GM21515 (cell line): Measurements from ENCODE around the gene ULK1.

ENCODE experiments used
- ATAC-seq: cut with Tn5 transposase; IDR thresholded peaks from one replicate; pipeline ENCODE4 v1.9.1; 2021; ENCODE audit not compliant: unreplicated experiment

ULK1 gene

DNA sequence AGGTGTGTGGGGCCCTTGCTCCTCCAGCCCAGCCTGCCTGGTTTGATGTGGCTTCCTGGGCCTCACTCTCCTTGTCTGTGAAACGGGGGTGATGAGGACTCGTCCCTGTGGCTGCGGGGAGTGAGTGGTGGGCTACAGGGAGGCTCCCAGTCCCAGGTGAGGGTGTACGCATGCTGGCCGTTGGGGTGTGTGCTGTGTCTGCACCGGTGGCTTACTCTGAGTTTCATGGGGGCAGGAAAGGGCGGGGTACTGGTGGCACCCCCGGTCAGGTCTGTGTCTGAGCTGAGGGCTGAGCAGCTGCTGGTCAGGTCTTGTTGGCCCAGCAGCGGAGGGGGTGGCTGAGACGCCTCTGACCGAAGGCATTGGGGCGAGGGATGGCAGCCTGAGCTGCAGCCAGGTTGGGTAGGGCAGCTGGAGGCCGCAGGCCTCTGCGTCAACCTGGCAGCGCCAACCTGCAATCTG is 11.2 kb downstream of the ULK1 start:
- no peak for ATAC-seq

DNA sequence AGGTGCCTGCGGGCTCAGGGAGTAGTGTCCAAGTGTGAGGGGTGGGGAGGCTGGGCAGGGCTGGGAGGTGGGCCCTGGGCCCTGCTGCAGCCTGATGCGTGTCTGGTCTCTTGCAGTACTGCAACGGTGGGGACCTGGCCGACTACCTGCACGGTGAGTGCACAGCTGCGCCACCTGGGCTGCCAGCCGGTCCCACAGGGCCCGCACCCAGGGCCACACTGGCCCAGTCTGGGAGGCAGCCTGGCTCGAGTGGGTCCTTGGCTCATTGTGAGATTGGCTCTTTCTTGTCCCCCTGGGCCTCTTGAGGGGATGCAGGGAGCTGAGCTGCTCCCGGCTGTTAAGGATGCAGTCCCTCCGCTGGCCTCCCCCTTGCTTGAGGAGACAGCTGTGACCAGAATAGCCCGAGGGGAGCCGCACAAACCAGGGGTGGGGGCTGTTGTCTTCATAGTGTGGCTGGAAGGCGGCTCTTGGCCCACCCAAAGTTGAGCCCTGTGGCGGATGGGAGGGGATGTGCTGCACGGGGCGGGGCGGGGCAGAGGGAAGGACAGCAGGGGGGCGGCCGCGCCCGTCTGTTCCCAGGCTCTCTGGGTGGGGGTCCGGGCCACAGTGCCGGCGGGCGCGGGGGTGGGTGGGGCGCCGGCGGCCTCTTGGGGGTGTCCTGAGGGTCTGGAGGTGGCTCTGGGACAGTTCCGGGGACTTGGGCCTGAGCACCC is 13.1 kb downstream of the ULK1 start:
- no peak for ATAC-seq

DNA sequence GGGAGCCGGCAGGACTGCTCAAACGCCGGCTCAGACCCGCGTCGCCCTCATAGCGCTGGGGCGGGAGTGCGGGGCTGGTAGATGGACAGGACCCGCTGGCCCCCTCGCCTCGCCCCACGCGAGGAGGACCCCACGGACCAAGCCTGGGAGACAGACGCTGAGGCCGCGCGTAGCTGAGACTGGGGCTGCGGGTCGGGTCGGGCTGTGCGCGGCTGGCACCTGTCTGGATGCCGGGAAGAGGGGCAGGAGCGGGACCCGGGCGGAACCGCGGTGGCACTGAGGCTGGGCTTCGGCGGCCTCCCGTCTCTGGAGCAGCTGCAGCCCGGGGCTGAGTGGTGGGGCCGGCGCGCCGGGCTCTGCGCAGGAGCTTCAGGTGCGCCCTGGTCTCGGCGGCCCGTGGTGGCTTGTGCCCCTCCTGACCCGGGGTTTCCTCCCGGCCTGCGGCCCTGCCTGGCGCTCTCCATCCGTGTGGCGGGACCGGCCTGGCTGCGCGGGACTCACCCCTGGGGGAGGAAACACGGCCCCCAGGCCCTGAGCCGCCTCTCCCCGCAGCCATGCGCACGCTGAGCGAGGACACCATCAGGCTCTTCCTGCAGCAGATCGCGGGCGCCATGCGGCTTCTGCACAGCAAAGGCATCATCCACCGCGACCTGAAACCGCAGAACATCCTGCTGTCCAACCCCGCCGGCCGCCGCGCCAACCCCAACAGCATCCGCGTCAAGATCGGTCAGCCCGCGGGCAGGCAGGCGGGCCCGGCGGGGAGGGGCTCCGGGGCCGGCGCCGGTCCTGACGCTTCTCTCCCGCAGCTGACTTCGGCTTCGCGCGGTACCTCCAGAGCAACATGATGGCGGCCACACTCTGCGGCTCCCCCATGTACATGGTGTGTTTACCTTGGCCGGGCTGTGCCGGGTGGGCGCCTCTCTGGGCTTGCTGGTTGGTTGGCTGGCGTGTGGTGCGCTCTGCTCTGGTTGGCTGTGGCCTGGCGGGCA is 14.0 kb downstream of the ULK1 start:
- ATAC-seq = no peak

DNA sequence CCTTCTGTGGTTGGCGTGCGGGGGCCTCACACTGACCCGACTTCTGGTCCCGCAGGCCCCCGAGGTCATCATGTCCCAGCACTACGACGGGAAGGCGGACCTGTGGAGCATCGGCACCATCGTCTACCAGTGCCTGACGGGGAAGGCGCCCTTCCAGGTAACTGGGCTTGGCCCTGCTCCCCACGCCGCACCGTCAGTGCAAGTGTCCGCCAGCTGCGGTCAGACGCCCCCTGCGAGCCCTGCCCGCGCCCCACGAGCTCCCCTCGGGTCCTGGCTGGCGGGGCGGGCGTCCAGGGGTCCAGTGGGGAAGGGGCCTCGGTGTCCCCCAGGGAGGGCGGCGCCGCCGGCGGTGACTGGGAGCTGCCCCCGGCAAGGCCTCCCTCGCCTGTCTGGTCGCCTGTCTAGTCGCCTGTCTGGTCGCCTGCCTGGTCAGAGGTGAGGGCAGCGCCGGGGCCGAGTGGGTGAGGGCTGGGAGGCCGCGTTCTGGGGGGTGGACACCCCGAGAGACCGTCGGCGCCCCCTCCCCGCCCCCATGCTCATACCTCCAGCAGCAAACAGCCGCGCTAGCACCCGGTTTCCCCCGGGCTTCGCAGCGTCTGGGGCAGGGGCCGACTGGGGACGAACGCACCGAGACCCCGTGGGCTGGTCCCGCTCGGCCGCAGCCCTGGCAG is 14.8 kb downstream of the ULK1 start:
- no peak for ATAC-seq

DNA sequence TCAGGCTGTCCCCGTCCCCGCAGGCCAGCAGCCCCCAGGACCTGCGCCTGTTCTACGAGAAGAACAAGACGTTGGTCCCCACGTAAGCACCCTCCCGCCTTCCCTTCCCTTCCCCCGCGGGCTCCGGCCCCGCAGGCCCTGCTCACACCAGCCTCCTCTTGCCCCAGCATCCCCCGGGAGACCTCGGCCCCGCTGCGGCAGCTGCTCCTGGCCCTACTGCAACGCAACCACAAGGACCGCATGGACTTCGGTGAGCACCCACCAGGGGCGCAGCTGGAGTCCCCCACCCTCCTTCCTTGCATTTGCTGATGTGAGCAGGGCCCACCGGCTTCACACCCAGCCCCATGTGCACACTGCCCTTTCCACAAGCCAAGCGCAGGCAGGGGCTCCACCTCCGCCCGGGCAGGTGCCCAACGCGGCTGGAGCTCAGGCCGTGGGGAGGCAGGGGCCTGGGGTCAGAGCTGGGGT is 15.4 kb downstream of the ULK1 start:
- ATAC-seq = no peak

DNA sequence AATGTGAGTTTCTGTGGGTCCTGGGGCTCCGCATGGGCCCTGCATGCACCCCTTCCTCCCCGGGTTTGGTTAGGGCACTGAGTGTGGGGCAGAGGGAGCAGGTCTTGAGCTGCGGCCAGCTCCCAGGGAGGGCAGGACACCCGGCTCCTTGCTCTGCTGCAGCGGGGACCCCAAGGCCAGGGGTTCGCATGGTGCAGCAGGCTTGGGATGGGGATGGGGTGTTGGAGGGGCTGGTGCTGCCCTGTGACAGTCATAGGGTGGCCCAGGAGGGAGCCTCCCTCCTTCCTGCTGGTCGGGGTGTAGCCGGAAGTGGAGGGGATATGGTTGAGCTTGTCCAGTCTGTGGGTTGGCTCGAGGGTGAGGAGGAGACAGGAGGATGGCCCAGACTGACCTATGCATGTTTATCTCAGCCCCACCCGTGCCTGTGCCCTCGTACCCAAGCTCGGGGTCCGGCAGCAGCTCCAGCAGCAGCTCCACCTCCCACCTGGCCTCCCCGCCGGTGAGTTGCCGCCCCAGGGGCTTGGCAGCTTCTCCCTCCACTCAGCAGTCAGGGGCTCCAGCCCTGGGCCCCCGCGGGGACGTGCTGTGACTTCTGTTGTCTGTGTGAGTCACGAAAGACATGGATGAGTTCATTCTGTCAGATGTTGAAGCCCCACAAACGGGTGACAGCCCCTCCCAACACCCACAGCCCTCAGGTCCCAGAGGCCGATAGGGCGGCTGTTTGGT is 16.0 kb downstream of the ULK1 start:
- ATAC-seq = no peak

DNA sequence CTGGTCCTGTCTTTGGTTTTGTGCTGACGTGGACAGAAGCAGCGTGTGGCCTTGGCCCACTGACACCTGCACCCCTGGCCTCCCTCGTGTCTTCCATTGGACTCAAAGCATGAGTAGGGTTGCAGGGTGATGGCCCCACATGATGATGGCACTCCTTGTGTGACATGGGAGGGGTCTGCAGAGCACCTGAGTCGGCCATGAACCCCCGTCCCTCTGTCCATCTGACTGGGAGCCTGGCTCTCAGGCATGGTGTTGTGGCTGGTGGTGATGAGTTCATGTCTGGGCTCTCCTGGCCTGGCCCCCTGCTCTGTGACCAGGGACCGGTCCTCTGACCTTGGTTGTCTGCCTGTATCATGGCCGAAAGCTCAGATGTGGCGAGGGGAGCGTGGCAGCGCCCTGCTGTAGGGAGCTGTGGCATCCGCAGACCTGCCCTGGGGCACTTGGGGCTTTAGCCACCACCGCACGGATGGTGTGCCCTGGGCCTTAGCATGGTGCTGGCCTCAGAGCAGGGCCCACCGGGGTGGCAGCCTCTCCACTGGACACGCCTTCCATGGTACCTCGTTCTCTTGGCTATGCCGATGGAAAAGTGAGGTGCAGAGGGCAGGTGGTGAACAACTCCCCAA is 16.7 kb downstream of the ULK1 start:
- ATAC-seq = no peak

DNA sequence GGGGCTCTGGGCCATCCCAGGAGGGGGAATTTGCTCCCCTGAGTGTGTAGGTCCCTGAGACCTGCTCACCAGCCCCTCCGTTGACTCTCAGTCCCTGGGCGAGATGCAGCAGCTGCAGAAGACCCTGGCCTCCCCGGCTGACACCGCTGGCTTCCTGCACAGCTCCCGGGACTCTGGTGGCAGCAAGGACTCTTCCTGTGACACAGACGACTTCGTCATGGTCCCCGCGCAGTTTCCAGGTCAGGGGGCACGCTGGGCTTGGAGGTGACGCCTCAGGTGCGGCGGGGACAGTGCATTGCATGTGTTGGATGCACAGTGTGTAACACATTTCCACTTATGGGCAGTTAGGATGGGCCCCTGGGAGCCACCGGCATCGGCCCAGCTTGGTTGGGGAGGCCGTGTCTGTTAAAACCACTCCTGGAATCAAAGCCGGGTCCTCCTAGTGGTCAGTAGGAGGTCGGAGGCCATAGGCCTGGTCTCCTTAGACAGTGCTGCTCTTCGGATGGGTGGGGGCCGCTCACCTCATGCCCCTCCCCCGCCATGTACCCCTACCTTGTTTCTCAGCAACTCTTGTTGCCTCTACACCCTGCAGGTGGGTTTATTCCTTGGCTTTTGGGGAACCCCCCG is 17.5 kb downstream of the ULK1 start:
- ATAC-seq = no peak

DNA sequence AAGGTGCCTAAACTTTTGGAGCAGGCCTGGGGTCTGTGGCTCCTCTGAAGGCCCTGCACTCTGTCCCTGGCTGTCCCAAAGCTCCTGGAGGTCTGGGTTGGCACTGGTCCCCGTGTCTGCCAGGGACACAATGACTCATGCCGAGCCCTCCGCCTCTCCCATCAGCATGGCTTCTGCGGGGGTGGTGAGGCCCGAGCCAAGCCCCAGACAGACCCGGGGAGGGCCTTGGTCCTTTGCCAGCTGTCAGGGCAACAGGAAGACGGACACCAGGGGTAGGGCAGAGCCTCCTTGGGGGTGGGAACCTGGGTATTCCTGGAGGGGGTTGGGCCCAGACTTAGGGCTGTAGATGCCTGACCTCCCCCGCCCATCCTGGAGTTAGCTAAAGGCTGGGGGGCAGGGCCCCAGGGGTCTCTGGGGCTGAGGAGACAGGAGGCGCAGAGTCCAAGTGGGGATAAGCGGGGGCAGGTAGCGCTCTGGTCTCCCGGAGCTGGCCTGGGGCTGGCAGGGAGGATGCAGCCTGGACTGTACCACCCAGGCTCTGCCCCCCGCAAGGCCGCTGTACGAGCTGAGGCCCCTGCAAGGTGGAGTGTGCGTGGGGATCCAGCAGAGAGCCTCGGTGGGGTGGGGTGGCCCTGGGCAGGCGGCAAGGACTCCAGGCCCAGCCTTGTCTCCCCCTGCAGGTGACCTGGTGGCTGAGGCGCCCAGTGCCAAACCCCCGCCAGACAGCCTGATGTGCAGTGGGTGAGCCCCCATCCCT is 18.3 kb downstream of the ULK1 start:
- no peak for ATAC-seq

DNA sequence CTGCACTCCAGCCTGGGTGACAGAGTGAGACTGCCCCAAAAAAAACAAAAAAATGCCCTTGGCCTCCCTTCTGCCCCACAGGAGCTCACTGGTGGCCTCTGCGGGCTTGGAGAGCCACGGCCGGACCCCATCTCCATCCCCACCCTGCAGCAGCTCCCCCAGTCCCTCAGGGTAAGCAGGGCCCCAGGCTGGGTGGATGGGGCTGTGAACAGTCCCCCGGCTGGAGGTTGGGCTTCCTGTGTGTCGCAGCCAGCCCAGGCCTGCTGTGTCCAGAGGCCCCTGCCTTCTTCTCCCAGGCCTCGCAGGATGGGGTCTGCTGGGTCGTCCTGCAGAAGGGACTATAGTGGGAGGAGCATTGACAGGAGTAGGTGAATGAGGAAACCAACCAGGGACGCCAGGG is 19.2 kb downstream of the ULK1 start:
- ATAC-seq = no peak

DNA sequence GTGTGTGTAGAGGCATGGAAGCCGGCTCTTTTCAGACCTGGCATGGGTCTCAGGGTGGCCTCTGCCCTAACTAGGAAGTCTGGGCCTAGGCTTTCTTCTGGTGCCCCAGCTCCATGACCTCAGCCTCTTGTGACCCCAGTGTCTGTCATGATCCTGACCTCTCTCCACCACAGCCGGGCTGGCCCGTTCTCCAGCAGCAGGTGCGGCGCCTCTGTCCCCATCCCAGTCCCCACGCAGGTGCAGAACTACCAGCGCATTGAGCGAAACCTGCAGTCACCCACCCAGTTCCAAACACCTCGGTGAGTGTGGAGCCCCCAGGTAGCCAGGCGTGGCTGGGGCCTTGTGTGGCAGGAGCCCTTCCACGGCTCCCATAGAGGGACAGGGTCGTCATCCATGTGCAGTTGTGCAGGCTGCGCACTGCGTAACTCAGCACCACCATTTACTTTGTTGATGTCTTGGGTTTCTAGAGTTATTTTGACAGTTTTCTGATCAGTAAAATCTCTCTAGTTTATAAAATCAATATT is 19.8 kb downstream of the ULK1 start:
- no peak for ATAC-seq

DNA sequence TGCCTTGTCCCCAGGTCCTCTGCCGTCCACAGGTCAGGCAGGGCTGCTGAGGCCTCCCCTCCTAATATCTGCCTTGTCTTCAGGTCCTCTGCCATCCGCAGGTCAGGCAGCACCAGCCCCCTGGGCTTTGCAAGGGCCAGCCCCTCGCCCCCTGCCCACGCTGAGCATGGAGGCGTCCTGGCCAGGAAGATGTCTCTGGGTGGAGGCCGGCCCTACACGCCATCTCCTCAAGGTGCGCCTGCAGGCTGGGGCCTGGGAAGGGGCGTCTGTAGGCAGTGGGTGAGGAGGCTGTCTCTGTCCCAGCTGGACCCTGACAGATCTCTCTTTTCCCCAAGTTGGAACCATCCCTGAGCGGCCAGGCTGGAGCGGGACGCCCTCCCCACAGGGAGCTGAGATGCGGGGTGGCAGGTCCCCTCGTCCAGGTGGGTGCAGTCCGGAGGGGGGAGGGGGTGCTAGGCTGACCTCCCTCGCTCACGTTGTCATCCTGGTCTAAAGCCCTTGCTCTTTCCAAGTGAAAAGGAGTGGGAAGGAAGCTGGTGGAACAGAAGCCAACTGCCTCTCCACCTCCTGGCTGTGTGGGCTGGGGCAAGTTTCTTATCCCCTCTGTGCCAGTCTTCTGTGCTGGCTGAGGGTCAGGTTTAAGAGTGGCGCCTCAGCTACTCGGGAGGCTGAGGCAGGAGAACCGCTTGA is 20.7 kb downstream of the ULK1 start:
- no peak for ATAC-seq

DNA sequence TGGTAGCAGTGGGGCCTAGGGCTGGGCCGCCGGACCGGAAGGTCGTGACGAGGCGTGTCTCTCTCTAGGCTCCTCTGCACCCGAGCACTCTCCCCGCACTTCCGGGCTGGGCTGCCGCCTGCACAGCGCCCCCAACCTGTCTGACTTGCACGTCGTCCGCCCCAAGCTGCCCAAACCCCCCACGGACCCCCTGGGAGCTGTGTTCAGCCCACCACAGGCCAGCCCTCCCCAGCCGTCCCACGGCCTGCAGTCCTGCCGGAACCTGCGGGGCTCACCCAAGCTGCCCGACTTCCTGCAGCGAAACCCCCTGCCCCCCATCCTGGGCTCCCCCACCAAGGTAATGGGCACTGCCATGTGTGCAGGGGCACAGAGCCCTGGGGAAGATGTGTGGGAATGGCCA is 21.4 kb downstream of the ULK1 start:
- ATAC-seq = no peak

DNA sequence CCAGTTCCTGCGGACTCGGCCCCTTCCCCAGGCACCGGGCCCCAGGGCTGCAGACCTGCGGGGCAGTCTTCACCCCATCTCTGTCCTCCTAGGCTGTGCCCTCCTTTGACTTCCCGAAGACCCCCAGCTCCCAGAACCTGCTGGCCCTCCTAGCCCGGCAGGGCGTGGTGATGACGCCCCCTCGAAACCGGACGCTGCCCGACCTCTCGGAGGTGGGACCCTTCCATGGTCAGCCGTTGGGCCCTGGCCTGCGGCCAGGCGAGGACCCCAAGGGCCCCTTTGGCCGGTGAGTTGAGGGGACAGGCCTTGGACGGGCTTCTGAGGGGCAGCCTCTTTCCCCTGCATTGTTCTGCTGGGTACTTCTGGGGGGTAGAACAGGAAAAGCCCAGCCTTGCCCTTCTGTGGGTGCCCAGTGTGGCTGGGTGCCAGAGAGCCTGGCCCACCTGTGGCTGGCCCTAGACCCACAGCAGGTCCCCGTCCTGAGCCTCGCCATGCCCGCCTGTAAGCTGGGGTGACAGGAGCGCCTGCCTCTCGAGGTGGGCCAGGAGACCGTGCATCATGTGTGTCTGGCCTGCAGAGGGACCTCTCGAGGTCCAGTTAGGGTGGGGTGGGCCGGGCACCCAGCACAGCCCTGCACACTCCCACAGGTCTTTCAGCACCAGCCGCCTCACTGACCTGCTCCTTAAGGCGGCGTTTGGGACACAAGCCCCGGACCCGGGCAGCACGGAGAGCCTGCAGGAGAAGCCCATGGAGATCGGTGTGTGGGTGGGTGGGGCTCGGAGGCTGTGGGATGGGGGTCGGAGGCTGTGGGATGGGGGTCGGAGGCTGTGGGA is 22.1 kb downstream of the ULK1 start:
- no peak for ATAC-seq

DNA sequence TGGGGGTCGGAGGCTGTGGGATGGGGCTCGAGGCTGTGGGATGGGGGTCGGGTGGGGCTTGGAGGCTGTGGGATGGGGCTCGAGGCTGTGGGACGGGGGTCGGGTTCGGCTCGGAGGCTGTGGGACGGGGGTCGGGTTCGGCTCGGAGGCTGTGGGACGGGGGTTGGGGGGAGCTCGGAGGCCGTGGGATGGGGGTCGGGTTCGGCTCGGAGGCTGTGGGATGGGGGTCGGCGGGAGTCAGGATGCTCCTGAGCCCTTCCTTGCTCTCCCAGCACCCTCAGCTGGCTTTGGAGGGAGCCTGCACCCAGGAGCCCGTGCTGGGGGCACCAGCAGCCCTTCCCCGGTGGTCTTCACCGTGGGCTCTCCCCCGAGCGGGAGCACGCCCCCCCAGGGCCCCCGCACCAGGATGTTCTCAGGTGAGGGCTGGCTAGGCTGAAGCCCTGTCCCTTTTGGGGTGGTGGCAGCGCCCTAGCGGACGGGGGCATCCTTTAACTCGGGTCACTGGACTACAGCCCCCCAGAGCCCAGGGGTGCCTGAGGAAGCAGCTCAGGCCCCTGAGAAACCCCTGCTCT is 22.8 kb downstream of the ULK1 start:
- ATAC-seq = no peak

DNA sequence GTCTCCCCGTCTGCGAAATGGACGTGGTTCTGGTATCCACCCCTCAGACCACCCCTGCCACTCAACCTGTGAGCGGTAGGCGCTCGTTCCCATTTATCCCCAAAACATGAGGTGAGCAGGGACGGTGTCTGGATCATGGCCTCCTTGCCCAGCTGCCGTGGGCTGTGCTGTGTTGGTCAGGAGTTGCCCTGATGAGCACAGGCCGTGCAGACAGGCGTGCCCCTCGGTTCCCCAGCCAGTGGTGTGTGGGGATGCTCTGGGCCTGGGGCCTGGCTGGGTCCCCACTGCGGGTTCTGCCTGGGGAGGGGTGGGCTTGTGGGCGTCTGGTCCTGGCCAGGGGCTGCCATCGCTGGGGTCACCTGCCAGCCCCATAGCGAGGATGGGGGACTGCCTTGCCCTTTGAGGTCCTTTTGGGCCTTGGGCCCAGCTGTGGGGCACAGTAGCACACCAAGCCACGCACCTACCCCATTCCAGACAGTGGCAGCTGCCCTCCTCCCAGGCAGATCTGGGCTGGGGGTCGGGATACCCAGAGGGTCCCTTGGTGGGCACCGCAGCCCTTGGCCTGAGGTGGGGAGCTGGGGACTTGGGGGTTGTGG is 23.4 kb downstream of the ULK1 start:
- no peak for ATAC-seq
